Fibroblast of lung (primary cell): ENCODE measurements around the gene DNAJC8.

ENCODE experiments used
- EZH2 ChIP-seq: IDR thresholded peaks from 2 replicates; pipeline ENCODE4 v1.5.1; 2012; ENCODE audit warnings: low read length, control low read depth, mild to moderate bottlenecking; ENCODE audit errors: missing control alignments
- TF ChIP-seq, protein P1 (sequence below), 2 donors: IDR thresholded peaks in 1 of 2; conservative IDR thresholded peaks in 1 of 2; 1 replicate in 1 of 2; 2 replicates in 1 of 2; pipeline ENCODE4 v1.5.1; 2011 to 2012; ENCODE audit warnings: low read length in 2 of 2, control low read depth in 1 of 2, inconsistent platforms in 1 of 2, low read depth in 1 of 2, mild to moderate bottlenecking in 1 of 2

DNA sequence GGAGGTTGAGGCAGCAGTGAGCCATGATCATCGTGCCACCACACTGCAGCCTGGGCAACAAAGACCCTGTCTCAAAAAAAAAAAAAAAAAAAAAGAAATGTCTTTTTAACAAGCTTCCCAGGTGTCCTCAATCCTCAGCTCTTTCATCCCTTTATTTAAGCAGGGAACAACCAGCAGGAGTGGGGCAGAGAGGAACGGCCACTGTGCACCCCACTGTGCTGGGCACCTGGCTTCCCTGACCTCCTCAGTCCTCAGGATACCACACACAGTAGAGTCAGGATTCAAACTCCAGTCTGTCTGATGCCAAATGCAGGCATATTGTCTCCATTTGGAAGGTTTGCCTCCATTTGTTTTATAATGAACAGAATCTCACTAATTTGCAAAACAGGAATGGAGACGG, 36.5 kb downstream of the DNAJC8 start:
- TF ChIP-seq, protein P1, sequence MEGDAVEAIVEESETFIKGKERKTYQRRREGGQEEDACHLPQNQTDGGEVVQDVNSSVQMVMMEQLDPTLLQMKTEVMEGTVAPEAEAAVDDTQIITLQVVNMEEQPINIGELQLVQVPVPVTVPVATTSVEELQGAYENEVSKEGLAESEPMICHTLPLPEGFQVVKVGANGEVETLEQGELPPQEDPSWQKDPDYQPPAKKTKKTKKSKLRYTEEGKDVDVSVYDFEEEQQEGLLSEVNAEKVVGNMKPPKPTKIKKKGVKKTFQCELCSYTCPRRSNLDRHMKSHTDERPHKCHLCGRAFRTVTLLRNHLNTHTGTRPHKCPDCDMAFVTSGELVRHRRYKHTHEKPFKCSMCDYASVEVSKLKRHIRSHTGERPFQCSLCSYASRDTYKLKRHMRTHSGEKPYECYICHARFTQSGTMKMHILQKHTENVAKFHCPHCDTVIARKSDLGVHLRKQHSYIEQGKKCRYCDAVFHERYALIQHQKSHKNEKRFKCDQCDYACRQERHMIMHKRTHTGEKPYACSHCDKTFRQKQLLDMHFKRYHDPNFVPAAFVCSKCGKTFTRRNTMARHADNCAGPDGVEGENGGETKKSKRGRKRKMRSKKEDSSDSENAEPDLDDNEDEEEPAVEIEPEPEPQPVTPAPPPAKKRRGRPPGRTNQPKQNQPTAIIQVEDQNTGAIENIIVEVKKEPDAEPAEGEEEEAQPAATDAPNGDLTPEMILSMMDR (conservative IDR thresholded peaks at IDR 0.05 in 1 of 2, IDR thresholded peaks at IDR 0.05 in 1 of 2; ENCODE audit: low read depth in 1 of 2, low read length in 2 of 2) = no peak
- no peak for TF ChIP-seq EZH2
